Measurements from ENCODE around the gene RAET1E.
"Not testable (repeated sequence)": the region's sequence is repeated elsewhere in the genome, so short reads cannot be mapped to it uniquely, and the experiment has no call there.

The RAET1E gene

DNA sequence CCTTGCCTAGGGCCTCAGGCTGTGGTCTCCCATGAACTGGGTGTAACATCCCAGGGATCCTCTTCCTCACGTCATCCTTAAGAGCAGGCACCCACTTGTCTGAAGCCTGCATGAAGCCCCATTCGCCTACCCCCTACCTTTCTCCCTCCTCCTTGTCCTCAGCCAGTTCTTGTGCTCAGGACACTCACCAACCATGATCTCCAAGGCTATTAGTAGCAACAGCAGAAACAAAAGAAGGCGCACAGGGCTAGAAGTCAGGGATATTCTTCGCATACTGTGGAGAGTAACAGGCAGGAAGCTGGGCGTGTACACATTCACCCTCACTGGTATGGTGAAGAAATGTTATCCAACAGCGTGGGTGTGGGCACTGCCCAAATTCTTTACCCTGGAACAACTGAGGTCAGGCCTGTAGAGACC lies 7.3 kb downstream of the RAET1E start:
- no peak for DNase-seq (ENCODE audit: low read depth in 2 of 2)

DNA sequence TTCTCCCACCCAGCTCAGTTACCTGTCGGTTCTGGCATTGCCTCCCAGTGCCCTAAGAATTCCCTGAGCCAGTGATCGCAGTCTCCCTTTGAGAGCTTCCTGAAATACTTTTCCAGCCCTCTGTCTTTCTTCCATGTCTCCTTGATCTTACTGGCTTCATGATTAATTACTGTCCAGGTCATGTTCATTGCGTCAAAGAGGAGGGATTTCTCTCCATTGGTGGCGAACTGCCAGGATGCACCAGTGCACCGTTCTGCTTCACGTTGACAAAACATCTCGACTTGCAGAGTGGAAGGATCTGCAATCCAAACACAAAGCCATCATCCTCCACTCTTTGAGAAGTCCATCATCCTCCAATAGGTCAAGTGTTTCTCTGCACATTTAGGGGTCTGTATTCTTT lies 8.6 kb downstream of the RAET1E start:
- no peak for DNase-seq (ENCODE audit: low read depth in 2 of 2)

DNA sequence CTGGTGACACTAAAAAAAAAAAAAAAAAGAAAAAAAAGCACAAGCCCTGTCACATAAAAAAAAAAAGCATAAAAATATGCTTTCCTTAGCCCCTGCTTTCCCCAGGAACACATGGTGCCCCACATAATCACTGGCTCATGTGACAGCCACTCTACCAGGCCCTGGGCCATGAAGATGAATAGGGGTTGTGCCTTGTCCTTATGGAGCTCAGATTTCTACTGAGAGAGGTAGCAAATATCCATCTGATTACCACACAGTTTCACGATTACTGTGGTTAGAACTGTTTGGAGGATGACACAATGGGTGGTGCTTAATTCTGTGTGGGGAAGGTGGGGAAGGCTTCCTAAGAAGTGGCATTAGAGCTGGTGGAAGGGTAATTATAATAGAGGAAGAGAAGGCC lies 9.3 kb downstream of the RAET1E start:
- no peak for DNase-seq (ENCODE audit: low read depth in 2 of 2)

DNA sequence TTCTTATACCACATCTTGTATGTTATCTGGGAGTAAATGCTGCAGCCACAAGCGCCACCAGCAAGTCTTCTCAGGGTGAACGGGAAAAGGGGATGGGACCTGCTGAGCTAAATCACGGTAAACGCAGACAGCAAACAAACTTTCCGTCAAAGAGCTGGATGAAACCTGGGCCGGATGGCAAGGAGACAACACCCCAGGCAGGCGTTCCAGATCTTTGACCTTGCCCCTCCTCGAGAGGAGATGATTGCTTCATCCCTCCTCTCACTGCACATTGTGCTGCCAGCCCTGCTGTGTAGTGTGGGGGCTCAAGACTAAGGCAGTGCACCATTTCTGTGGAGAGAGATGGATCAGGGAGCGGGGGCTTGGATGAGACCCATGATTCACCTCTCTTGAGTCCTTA lies 9.8 kb downstream of the RAET1E start:
- DNase-seq (ENCODE audit: low read depth in 2 of 2) = no peak

DNA sequence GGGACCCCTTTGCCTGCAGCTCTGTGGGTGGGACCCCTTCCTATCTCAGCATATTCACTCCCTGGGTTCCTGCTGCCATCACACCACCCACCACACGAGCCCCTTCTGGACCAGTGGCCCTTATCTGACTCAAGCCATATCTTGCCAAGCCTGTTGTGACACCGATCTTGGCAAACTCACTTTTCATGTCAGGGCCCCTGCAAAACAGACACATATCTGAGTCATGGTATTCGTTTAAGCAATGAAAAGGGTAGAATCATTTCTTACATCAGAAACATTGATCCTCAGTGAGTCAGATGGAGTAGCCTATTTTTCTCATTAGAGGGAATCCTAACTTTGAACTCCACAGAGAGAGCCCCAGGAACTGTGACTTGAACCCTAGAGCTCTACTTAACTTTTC lies 10.6 kb downstream of the RAET1E start:
- no peak for DNase-seq (ENCODE audit: low read depth in 2 of 2)

DNA sequence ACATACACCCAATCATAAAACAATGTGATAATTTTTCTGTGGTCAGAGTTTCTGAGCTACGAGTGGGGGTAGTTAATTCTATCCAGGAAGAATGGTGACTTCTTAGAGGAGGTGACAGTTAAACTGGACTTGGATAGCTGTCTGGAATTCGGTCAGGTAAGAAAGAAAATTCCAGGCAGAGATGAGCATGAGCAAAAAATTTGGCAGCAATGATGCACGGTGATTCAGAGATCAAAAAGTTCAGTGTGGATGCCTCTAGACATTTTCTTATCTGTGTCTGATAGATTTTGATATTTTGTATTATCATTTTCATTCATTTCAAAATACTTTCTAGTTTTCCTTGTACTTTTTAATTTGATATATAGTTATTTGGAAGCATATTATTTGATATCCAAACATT lies 12.0 kb downstream of the RAET1E start:
- no peak for DNase-seq (ENCODE audit: low read depth in 2 of 2)

DNA sequence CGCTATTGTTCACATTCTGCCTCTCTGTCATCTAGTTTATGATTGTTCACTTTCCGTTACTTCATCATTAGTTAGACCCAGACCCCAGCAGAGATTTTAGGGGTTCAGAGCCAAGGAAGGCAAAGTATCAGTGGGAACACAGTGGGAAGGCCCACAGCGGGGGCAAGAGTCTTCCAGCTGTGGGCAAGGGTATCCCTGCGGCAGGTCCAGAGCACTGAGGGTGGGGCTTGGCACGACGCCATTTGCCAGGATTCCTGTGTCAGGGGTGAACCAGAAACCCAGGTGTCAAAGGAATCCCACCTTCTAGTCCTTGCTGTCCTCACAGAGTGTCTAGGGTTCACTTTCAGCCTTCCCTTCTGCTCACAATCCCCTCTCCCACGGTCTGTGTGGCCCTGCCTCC lies 13.3 kb downstream of the RAET1E start:
- no peak for DNase-seq (ENCODE audit: low read depth in 2 of 2)

DNA sequence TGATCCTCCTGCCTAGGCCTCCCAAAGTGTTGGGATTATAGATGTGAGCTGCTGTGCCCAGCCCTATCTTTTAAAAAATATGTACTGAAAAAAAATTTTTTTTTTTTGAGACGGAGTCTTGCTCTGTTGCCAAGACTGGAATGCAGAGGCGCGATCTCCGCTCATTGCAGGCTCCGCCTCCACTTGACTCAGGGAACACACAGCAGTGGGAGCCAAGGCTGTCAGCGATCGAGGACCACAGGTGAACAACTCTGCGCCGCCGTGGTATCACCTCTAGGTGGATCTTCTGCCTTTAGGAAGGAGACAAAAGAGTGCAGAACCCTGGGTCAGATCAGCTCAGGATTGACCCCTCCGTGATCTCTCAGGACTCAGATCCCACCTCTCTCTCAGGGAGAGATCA lies 13.7 kb downstream of the RAET1E start:
- DNase-seq (ENCODE audit: low read depth in 2 of 2) = no peak

DNA sequence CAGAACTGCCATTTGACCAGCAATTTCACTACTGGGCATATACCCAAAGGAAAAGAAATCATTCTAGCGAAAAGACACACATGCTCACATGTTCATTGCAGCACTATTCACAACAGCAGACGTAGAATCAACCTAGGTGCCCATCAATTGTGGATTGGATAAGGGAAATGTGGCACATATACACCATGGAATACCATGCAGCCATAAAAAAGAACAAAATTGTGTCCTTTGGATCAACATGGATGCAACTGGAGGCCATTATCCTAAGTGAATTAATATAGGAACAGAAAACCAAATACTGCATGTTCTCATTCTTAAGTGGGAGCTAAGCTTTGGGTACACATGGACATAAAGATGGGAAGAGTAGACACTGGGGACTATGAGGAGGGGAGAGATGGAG lies 16.1 kb downstream of the RAET1E start:
- DNase-seq (ENCODE audit: low read depth in 2 of 2) = no peak

DNA sequence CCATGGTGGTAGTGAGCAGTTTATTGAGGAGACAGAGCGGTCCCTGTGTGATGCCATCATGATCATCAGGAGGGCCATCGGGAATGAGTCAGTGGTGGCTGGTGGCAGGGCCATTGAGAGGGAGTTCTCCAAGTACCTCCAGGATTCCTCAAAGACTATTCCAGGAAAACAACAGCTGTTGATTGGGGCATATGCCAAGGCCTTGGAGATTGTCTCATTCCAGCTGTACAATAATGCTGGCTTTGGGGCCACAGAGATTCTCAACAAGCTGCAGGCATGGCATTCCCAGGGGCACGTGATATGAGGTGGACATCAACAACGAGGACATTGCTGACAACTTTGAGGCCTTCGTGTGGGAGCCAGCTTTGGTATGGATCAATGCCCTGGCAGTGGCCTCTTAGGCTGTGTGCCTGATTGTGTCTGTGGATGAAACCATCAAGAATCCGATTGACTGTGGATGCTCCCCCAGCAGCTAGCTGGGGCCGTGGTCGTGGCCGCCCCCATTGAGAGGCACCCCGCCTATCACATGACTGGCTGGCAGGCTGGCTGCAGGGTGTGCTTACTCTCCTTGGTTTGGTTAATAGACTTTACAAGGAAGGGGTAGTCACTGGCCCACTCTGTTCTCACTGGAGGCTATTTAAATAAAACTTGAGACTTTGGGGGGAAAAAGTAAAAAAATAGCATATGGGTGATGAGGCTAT lies 16.7 kb downstream of the RAET1E start:
- no peak for DNase-seq (ENCODE audit: low read depth in 2 of 2)

DNA sequence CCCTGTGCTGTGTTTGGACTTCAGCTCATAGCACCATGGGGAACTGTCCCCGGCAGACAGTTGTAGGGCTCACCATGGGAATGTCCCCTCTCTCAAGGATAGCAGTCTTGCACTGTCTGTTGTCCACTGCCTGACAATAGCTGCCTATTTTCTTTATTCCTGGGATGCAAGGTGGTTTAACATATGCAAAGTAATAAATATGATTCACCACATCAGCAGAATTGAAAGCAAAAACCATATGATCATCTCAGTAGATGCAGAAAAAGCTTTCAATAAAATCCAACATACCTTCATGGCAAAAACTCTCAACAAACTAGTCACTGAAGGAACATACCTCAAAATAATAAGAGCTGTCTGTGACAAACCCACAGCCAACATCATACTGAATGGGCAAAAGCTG lies 20.3 kb downstream of the RAET1E start:
- DNase-seq (ENCODE audit: low read depth in 2 of 2) = no peak

DNA sequence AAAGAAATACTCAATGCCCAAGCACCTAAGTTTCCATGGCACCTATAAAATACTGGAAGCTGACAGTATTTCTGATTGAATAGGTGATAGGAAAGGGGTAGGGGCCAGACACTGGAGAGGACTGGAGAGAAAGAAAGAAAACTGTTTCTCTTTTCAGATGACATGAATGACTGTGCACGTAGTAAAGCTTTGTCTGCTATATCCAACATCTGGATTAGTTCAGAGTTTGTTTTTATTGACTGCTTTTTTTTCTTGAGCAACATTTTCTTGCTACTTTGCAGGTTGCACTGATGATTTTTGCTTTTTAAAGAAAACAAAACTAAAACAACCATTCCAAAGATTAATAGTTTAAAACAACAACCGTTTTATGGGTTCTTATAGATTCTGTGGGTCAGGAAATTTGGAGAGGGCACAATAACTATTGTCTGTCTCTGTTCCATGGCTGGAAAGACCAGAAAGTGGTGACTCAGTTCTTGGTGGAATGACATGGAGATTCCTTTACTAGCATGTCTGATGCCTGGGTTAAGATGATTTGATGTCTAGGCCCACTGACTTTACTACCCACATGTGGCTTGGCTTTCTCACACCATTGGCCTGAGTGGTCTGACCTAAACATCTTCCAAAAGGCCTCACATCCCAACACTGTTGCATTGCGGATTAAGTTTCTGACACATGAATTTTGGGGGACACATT lies 21.5 kb downstream of the RAET1E start:
- DNase-seq (ENCODE audit: low read depth in 2 of 2) = no peak

DNA sequence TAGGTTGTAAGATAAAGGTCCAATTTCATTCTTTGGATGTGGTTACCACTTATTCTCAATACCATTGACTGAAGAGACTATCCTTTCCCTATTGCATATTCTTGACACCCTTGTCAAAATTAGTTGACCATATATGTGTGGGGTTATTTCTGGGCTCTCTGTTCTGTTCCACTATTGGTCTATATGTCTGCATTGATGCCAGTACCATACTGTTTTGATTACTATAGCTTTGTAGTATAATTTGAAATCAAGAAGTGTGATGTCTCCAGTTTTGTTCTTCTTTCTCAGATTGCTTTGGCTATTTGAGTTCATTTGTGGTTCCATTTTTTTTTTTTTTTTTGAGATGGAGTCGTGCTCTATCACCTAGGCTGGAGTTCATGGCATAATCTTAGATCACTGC lies 25.7 kb downstream of the RAET1E start:
- no peak for DNase-seq (ENCODE audit: low read depth in 2 of 2)

DNA sequence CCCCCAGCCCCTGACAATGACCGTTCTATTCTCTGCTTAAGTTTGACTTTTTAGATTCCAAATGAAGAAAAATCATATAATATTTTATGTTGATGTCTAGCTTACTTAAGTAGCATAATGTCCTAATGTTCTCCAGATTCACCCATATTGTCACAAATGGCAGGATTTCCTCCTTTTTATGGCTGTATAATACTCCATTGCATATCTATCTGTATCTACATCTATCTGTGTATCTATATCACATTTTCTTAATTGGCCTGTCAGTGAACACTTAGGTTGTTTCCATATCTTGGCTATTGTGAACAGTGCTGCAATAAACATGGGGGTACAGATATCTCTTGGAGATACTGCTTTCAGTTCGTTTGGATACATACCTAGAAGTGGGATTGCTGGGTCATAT lies 26.7 kb downstream of the RAET1E start:
- no peak for DNase-seq (ENCODE audit: low read depth in 2 of 2)

DNA sequence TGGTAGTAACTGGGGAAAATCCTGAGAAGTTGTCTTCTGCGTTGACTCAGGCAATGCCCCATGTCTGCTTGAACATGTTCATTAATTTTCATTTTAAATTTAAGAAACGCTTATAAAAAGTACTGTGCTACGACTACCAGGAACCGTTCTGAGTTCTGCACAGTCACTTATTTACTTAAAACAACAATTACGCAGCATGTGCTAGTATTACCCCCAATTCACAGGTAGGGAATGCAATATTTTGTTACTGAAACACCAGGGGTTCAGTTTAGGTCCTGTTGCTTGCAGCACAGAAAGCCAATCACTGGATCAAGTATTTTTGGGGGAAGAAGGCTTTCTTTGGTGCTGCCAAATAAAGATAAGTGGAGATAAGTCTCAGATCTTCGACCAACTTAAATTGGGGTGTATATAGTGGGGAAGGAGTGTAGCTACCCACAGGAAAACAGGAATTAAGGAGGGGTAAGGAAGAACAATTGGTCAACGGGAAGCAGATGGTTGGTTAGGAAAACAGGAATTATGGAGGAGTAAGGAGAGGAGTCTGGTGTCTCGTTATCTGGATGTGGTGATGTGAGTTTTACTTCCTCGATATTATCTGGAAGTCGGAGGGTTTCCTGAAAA lies 28.5 kb downstream of the RAET1E start:
- DNase-seq (ENCODE audit: low read depth in 2 of 2) = no peak

DNA sequence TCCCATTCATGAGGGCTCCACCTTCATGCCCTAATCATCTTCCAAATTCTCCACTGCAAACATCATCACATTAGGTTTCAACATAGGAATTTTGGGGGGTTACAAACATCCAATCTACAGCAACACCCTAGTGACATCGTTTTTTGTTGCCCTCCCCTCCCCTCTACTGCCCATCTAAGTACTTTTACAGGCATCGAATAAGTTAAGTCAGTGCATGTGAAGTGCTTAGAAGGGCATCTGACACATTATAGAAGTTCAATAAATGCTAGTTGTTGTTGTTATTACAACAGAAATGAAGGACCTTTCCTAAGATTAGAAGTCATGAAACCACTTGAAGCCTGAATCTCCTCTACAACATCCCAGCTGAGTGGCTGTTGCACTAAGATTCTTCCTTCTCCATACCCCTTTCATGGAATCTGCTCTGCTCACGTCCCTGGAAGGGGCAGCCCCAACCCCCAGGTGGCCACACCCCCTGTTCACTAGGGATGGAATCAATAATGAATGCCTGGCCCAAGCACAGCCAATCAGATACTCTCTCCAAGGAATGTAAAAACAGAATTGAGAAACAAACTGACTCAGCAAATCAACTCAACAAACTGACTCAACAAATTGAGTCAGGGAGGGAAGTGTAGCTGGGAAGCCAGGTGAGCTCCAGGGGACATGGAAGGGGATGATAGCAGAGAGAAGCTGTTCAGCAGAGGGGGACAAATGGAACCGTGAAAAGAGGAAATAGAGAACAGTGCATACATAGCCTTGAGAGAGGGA lies 29.9 kb downstream of the RAET1E start:
- DNase-seq (ENCODE audit: low read depth in 2 of 2) = no peak

DNA sequence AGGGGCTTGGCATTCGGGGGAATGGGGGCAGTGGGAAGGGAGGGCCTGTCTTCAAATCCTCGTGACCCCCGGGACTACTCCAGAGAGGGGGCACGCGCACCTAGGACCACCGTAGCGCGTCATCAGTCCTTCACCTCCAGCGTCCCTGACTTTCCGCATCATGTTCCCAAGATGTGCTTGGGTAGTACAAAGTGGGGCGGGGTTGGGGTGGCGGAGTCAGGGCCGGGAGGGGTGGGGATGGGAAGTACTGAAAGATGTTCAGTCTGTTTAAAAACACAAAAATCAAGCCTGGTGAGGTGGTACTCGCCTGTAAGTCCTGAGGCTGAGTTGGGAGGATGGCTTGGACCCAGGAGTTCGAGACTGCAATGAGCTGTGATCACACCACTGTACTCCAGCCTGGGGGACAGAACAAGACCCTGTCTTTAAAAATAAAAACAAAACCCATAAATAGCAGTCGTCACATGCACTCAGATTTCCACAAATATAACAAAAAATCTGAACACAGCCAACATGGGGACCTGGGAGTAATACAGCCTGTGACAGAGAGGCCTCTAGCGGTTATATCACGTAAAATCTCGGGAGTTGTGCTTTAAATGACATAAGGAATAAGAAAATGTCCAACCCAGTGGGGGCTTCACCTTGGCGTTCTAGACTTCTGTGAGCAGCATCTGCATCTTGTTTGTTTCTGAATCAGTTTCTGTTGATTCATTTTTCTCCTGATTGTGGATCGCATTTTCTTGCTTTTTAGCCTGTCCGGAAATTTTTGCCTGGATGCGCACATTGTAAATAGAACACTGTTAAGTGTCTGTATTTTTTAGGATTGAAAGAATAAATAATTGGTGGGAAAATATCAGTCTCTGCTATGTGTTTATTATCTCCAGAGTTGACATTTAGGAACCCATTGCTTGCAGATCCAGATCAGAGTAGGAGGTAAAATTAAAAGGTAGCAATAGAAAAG lies 33.1 kb downstream of the RAET1E start:
- no peak for DNase-seq (ENCODE audit: low read depth in 2 of 2)

DNA sequence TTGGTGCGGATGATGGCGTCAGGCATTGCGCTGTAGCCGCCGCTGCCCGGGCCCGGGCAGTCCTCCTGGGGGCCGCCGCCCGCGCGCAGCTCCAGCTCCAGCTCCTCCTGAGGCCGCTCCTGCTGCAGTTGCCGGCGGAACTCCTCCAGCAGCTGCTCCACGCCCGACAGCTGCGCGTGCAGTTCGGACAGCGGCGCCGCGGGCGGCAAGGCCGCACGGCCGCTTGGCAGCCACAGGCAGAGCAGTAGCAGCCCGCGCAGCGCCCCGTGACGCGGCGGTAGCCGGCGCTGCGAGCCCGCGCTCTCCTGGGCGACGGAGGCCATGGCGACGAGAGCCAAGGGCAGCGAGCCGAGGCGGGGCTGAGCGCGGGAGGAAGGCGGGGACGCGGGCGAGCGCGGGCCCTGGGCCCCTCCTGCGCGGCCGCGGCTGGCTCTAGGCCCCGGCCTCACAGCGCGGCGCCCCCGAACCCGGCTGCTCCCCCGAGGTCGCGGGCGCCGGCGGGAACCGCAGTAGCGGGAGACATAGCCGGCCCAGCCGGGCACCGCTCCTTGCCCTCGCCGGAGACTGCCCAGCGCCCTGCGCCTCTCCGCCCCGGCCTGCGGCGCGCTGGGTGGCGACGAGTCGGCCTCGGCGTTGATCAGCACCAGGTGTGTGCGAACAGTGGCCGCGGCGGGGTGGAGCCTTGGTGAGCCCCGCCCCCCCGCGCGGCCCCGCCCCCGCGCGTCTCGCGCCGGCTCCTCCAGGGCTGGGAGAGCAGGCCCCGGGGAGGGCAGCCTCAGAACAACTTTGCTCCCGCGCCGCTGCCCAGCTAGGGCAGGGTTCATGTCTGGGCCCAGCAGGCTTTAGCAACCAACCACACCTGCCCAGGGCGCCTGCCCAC lies 34.0 kb downstream of the RAET1E start, which contains the start of gene LRP11:
Gene LRP11 (minus strand): TSS at position 662 of the 880 bp plus-strand sequence. CDS start 339 bp downstream, at position 323.
- DNase-seq (ENCODE audit: low read depth in 2 of 2) = peak; percentile 61 to 76

DNA sequence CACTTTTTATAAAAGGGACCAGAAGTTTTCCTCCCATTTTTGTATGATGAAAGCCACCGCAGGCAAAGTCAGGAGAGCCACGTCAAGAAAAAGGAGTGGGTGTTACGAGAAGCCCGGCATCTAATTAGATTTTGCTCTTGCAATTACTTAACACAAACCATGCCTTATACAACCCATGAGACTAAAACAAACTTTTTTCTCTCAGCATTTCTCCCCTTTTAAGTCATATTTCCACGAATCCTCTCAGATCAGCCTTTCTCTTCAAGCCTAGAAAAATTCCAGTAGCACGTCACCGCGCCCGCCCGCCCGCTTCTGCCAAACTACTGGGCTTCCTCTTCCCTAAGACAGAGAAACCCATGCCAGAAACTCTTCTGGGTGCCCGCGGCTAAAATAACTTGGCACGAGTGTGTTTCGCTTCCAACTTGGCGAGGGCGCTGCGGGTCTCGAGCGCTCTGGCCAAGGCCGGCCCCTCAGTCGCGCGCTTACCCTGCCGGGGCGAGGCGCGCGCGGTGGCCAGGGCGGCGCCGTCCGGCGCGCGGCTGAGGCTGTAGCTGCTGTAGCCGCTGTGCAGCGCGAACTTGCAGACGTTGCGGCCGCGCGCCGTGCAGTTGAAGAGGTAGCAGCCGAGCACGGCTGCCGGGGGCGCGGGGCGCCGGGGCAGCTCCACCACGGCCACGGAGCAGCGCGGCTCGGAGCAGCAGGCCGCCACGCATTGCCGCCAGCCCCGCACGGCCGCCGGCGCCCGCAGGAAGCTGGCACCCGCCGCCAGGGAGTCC lies 34.8 kb downstream of the RAET1E start:
- DNase-seq (ENCODE audit: low read depth in 2 of 2) = peak in 1 of 2 donors; percentile 20

DNA sequence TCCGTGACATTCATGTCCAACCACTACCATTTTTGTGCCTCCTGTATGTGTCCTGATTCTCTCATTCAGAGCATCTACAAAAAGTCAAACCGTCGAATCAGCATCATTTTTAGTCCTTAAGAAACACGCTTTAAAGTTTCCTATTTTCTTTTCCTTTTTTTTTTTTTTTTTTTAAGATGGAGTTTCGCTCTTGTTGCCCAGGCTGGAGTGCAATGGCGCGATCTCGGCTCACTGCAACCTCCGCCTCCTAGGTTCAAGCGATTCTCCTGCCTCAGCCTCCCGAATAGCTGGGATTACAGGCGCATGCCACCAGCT lies 35.5 kb downstream of the RAET1E start:
- DNase-seq (ENCODE audit: low read depth in 2 of 2) = not testable (repeated sequence)

Data from stimulated activated CD8-positive, alpha-beta memory T cell treated with anti-CD3 and anti-CD28 coated beads, Interleukin-15, amount 100 ng/mL, for 48 hours (primary cell).